Hepatocyte (in vitro differentiated cells): Measurements from ENCODE around the gene LRRC36. TPM values are rescaled to one million over a fixed set of nuclear protein-coding genes. Genes with fewer than 3 reads are reported as not detected.

ENCODE experiments used
- DNase-seq: peaks from one replicate; pipeline ENCODE4 v3.0.0-alpha.2; 2016; ENCODE audit warnings: low spot score
- H2AFZ ChIP-seq: fragments of 200-600 bp; sonication (generic); 2 replicates; pipeline ENCODE4 v1.6.0; 2016; ENCODE audit warnings: antibody characterized with exemption, mild to moderate bottlenecking
- H3K27ac ChIP-seq: fragments of 200-600 bp; sonication (generic); 2 replicates; pipeline ENCODE4 v1.5.1; 2016; ENCODE audit warnings: mild to moderate bottlenecking
- H3K27me3 ChIP-seq: fragments of 200-600 bp; sonication (generic); 2 replicates; pipeline ENCODE4 v1.6.1; 2016
- H3K36me3 ChIP-seq: fragments of 200-600 bp; sonication (generic); replicated peaks from 2 replicates; pipeline ENCODE4 v1.5.1; 2016; ENCODE audit warnings: low read depth; ENCODE audit not compliant: insufficient read depth
- H3K4me1 ChIP-seq: fragments of 200-600 bp; sonication (generic); 2 replicates; pipeline ENCODE4 v1.5.1; 2016; ENCODE audit warnings: mild to moderate bottlenecking, moderate library complexity; ENCODE audit not compliant: insufficient read depth
- H3K4me2 ChIP-seq: fragments of 200-600 bp; sonication (generic); 2 replicates; pipeline ENCODE4 v1.6.0; 2016
- H3K4me3 ChIP-seq: fragments of 200-600 bp; sonication (generic); 2 replicates; pipeline ENCODE4 v1.5.1; 2016; ENCODE audit warnings: mild to moderate bottlenecking
- H3K79me2 ChIP-seq: fragments of 200-600 bp; sonication (generic); 2 replicates; pipeline ENCODE4 v1.6.0; 2017; ENCODE audit warnings: mild to moderate bottlenecking
- H3K9me2 ChIP-seq: fragments of 200-600 bp; sonication (generic); replicated peaks from 2 replicates; pipeline ENCODE4 v1.6.0; 2017; ENCODE audit warnings: mild to moderate bottlenecking; ENCODE audit not compliant: insufficient read depth
- H3K9me3 ChIP-seq: fragments of 200-600 bp; sonication (generic); 2 replicates; pipeline ENCODE4 v1.5.1; 2016; ENCODE audit warnings: low read depth, mild to moderate bottlenecking
- H4K20me1 ChIP-seq: fragments of 200-600 bp; sonication (generic); 2 replicates; pipeline ENCODE4 v1.6.0; 2016; ENCODE audit warnings: mild to moderate bottlenecking; ENCODE audit not compliant: insufficient read depth, poor library complexity, severe bottlenecking
- CTCF ChIP-seq: fragments of 200-600 bp; sonication (generic); IDR thresholded peaks from 2 replicates; pipeline ENCODE4 v1.5.1; 2016; ENCODE audit warnings: antibody characterized with exemption, mild to moderate bottlenecking; ENCODE audit not compliant: poor library complexity
- EZH2 ChIP-seq: fragments of 200-600 bp; sonication (generic); IDR thresholded peaks from 2 replicates; pipeline ENCODE4 v1.6.1; 2016; ENCODE audit warnings: antibody characterized with exemption, mild to moderate bottlenecking, borderline replicate concordance
- EZH2phosphoT487 ChIP-seq: fragments of 200-600 bp; sonication (generic); IDR thresholded peaks from one replicate; pipeline ENCODE4 v1.6.1; 2018; ENCODE audit warnings: antibody characterized with exemption, mild to moderate bottlenecking, low read depth, moderate library complexity; ENCODE audit not compliant: unreplicated experiment, severe bottlenecking
- WGBS: methylation state at CpG from one replicate; pipeline ENCODE4 v1.1.6; 2016; ENCODE audit warnings: low lambda C conversion rate; ENCODE audit errors: missing lambda C conversion rate; 5-methylcytosine and 5-hydroxymethylcytosine counted together
- polyA plus RNA-seq: library from polyadenylated mRNA; unstranded; fragments of >200 nt; fragmentation: Nextera tagmentation; extraction: Ambion mirVana; gene quantifications from 2 replicates; pipeline ENCODE4 v1.2.1, GENCODE V29; 2016
- total RNA-seq: library from RNA; depleted of rRNA; stranded (reverse); fragments of >200 nt; gene quantifications from 2 replicates; pipeline ENCODE4 v1.2.3, GENCODE V29; 2014

Gene LRRC36
- total and polyA plus RNA-seq, 2 experiments from 2014 or later: 0.23 to 0.69 TPM

- Histone ChIP-seq H3K9me3 (no peaks in the 10 kb centered on the region), H4K20me1 (no peaks in the 10 kb centered on the region), H3K27me3 (no peaks in the 10 kb centered on the region), H3K4me2 (no peak overlapping the region), H3K9me2 (no peaks in the 10 kb centered on the region), H3K4me1 (no peaks in the 10 kb centered on the region), H3K79me2 (no peaks in the 10 kb centered on the region), H3K36me3 (no peaks in the 10 kb centered on the region), H2AFZ (no peak overlapping the region), H3K4me3 (no peak overlapping the region), H3K27ac (no peak overlapping the region)
- TF ChIP-seq EZH2phosphoT487: no peak
- TF ChIP-seq CTCF: no peak
- no peak for TF ChIP-seq EZH2
- DNase-seq: no peak
- WGBS: 90% methylated on average over 1 of the region's 1 CpG
Observed at GRCh38 chr16:67304020-67304419, 22.6 kb upstream of the LRRC36 start.

- Histone ChIP-seq H3K4me2 (no peak overlapping the region), H4K20me1 (no peaks in the 10 kb centered on the region), H3K36me3 (no peaks in the 10 kb centered on the region), H3K79me2 (no peaks in the 10 kb centered on the region), H3K27me3 (no peaks in the 10 kb centered on the region), H3K4me3 (no peak overlapping the region), H2AFZ (no peak overlapping the region), H3K9me3 (no peaks in the 10 kb centered on the region), H3K27ac (no peak overlapping the region), H3K4me1 (no peaks in the 10 kb centered on the region), H3K9me2 (no peaks in the 10 kb centered on the region)
- DNase-seq: no peak
- WGBS: 86% methylated on average over 13 of the region's 13 CpGs
- TF ChIP-seq EZH2 (no peak), EZH2phosphoT487 (no peak), CTCF (no peak)
Observed at GRCh38 chr16:67305216-67306071, 21.2 kb upstream of the LRRC36 start.

GRCh38 chr16:67310561-67310960, 16.1 kb upstream of the LRRC36 start:
- Histone ChIP-seq H3K4me2 (no peak overlapping the region), H3K27ac (no peak overlapping the region), H3K9me2 (no peaks in the 10 kb centered on the region), H3K4me3 (no peak overlapping the region), H4K20me1 (no peaks in the 10 kb centered on the region), H3K36me3 (no peaks in the 10 kb centered on the region), H3K27me3 (no peaks in the 10 kb centered on the region), H3K79me2 (no peaks in the 10 kb centered on the region), H3K4me1 (peaks cover 12% of the 10 kb centered on the region), H3K9me3 (no peaks in the 10 kb centered on the region), H2AFZ (no peak overlapping the region)
- TF ChIP-seq EZH2 (no peak), EZH2phosphoT487 (no peak)
- no peak for DNase-seq
- WGBS: 94% methylated on average over 3 of the region's 3 CpGs
